Measurements from ENCODE around the gene RNF31.

DNA sequence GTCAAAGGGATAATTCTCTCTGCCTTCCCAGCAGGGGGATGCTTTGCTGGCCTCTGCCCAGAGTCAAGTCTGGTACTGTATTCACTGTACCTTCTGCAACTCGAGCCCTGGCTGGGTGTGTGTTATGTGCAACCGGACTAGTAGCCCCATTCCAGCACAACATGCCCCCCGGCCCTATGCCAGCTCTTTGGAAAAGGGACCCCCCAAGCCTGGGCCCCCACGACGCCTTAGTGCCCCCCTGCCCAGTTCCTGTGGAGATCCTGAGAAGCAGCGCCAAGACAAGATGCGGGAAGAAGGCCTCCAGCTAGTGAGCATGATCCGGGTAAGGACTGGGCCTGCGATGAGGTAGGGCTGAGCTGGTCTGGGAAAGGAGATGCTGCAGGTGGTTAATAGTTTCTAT is 3.3 kb downstream of the RNF31 start:
- TF ChIP-seq JUND (CRISPR knock-in tag; IDR thresholded peaks at IDR 0.05) (no peak), NR2C2 (CRISPR knock-in tag; IDR thresholded peaks at IDR 0.05; ENCODE audit: borderline replicate concordance) (no peak), CC2D1A (CRISPR knock-in tag; IDR thresholded peaks at IDR 0.05) (no peak), KDM1A (CRISPR knock-in tag; IDR thresholded peaks at IDR 0.05) (no peak), ZBTB21 (CRISPR knock-in tag; IDR thresholded peaks at IDR 0.05) (no peak), RFX1 (IDR thresholded peaks at IDR 0.05) (no peak), RAD21 (CRISPR knock-in tag; IDR thresholded peaks at IDR 0.05) (no peak), ZBTB49 (CRISPR knock-in tag; IDR thresholded peaks at IDR 0.05; ENCODE audit: borderline replicate concordance) (no peak), CTCF (CRISPR knock-in tag; IDR thresholded peaks at IDR 0.05) (no peak), ERF (CRISPR knock-in tag; IDR thresholded peaks at IDR 0.05) (no peak), ZZZ3 (CRISPR knock-in tag; IDR thresholded peaks at IDR 0.05; ENCODE audit: borderline replicate concordance) (no peak), BRCA1 (CRISPR knock-in tag; IDR thresholded peaks at IDR 0.05) (no peak), SRF (IDR thresholded peaks at IDR 0.05; ENCODE audit: low read depth, low read length) (no peak), BCL6 (CRISPR knock-in tag; IDR thresholded peaks at IDR 0.05) (no peak)

Measured in HepG2 (cell line).